Tibial artery (tissue), 4 donors: ENCODE results near the gene CCR3.

Experiments
- DNase-seq, 2 donors: peaks; one replicate each; pipeline ENCODE4 v3.0.0-alpha.2; 2019
- H3K27ac ChIP-seq, 2 donors: fragments of 200-600 bp; sonication (generic) in 1 of 2; 1 replicate in 1 of 2; 2 replicates in 1 of 2; pipeline ENCODE4 v1.5.1; 2018 to 2019; ENCODE audit warnings: mild to moderate bottlenecking in 1 of 2
- H3K27me3 ChIP-seq, 2 donors: fragments of 200-600 bp; sonication (generic) in 1 of 2; one replicate each; pipeline versions ENCODE4 v1.5.1 to v1.6.0; 2016 to 2019
- H3K36me3 ChIP-seq, 3 donors: fragments of 200-600 bp; sonication (generic) in 2 of 3; one replicate each; pipeline ENCODE4 v1.5.1; 2016 to 2019; ENCODE audit warnings: mild to moderate bottlenecking in 2 of 3
- H3K4me1 ChIP-seq, 4 donors: fragments of 200-600 bp; sonication (generic) in 2 of 4; 1 replicate in 3 of 4; 2 replicates in 1 of 4; pipeline ENCODE4 v1.5.1; 2016 to 2019
- H3K4me3 ChIP-seq, 2 donors: fragments of 200-600 bp; sonication (generic) in 1 of 2; 1 replicate in 1 of 2; 2 replicates in 1 of 2; pipeline ENCODE4 v1.5.1; 2018 to 2019; ENCODE audit warnings: mild to moderate bottlenecking in 2 of 2
- H3K9me3 ChIP-seq, 3 donors: fragments of 200-600 bp; sonication (generic) in 1 of 3; one replicate each; pipeline ENCODE4 v1.5.1; 2016 to 2019
- intact Hi-C: fragments of 100-400 bp; cut with DNase I; formaldehyde crosslinking; loops from one replicate; pipeline ENCODE4 v1.15.0; 2023; ENCODE audit warnings: low total_unique reads
- TF ChIP-seq, protein P1 (sequence below), 2 experiments: fragments of 200-600 bp in 1 of 2; fragments of 450-650 bp in 1 of 2; IDR thresholded peaks; one replicate each; pipeline ENCODE4 v1.5.1; 2017 to 2019; ENCODE audit warnings: antibody characterized with exemption in 2 of 2, mild to moderate bottlenecking in 1 of 2, moderate library complexity in 1 of 2

The CCR3 gene

DNA sequence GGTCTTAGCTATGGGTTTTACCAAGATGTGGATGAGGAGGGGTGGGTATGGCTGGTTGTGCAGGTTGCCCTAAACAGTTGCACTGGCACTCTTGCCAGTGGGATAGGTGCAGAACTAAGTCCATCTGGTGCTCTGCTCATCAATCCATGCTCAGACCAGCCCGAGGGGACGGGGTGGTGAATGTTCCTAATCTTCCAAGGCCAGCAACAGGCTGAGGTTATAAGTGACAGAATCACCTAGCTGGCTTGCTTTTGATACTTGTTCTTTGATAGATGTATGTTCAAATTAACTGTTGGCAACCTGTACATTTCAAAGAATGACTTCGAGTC, 58.2 kb downstream of the CCR3 start:
- no peak for DNase-seq
- Histone ChIP-seq H3K27ac (no peak overlapping the region), H3K36me3 (no peaks in the 10 kb centered on the region), H3K27me3 (no peaks in the 10 kb centered on the region), H3K4me3 (no peak overlapping the region), H3K9me3 (no peaks in the 10 kb centered on the region), H3K4me1 (no peaks in the 10 kb centered on the region)
- intact Hi-C loops: no loop called here
- TF ChIP-seq, protein P1, sequence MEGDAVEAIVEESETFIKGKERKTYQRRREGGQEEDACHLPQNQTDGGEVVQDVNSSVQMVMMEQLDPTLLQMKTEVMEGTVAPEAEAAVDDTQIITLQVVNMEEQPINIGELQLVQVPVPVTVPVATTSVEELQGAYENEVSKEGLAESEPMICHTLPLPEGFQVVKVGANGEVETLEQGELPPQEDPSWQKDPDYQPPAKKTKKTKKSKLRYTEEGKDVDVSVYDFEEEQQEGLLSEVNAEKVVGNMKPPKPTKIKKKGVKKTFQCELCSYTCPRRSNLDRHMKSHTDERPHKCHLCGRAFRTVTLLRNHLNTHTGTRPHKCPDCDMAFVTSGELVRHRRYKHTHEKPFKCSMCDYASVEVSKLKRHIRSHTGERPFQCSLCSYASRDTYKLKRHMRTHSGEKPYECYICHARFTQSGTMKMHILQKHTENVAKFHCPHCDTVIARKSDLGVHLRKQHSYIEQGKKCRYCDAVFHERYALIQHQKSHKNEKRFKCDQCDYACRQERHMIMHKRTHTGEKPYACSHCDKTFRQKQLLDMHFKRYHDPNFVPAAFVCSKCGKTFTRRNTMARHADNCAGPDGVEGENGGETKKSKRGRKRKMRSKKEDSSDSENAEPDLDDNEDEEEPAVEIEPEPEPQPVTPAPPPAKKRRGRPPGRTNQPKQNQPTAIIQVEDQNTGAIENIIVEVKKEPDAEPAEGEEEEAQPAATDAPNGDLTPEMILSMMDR (IDR thresholded peaks at IDR 0.05): no peak

DNA sequence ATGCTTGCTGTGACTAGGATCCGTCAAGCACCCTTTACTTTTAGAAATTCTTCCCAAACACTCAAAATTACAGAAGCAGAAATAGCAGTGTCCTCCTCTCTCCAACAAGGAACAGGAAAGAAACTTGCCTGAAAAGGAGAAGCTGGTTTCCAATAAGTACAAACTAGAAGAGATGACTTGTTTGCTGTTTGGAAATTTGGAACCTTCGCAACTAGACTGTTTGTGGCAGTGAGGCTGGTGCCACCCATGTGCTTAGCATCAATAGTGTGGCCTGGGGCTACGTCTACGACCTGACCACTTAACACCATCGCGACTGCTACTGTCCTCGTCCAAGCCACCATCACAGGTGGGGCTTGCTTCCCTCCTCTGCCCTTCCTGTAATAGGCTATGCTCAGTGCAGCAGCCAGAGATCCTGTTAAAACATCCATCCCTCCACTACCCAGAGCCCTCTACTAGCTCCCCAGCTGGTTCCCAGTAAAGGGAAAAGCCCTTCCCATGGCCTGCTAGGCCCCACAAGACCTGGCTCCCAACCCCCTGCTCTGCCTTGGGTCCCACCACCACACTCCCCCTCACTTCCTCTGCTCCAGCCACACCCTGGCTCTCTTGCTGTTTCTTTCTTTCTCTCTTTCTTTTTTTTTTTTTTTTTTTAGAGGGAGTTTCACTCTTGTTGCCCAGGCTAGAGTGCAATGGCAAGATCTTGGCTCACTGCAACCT, 59.0 kb downstream of the CCR3 start:
- Histone ChIP-seq H3K27me3 (no peaks in the 10 kb centered on the region), H3K4me1 (no peaks in the 10 kb centered on the region), H3K4me3 (no peak overlapping the region), H3K27ac (no peak overlapping the region), H3K9me3 (no peaks in the 10 kb centered on the region), H3K36me3 (no peaks in the 10 kb centered on the region)
- TF ChIP-seq, protein P1 (IDR thresholded peaks at IDR 0.05): no peak
- intact Hi-C loops: no loop called here
- DNase-seq: no peak

DNA sequence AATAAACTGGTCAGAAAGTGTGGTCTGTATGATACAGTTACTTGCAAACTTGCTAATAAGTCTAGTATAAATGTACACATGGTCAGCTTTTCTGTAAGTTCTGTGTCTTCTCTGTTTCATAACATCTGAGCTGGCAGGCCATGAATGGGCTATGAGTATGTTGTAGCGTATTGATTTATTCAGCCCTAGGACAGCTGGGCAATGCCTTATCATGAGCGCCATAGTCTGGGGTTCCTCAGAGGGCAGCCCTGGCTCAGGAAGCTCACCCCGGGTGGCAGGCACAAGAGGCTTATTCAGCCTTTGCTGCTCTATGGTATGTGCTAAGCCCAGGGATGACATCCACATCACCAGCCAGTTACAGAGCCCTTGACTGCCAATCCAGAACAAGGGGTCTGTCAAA, 61.0 kb downstream of the CCR3 start:
- Histone ChIP-seq H3K27ac (no peak overlapping the region), H3K4me1 (no peaks in the 10 kb centered on the region), H3K4me3 (no peak overlapping the region), H3K36me3 (no peaks in the 10 kb centered on the region), H3K9me3 (no peaks in the 10 kb centered on the region), H3K27me3 (no peaks in the 10 kb centered on the region)
- DNase-seq: no peak
- intact Hi-C loops: no loop called here
- TF ChIP-seq, protein P1 (IDR thresholded peaks at IDR 0.05): no peak

DNA sequence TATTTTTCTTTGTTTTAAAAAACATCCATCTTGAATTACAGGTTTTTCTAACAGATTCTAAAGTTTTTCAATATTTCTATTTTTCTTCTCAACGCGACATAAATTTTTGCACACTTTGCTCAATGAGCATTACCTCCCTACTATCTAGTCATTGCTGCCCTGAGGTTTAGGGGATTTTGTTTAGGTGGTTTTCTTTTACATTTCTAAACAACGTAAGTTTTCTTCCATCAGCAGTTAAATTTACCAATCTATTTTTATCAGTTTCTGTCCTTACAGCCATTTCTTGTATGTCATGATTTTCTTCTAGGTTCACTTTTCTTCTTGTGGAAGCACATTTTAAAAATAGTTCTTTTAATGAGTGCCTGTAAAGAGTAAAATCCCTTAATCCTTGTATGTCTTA, 62.5 kb downstream of the CCR3 start:
- H3K27ac ChIP-seq: no peak overlapping the region
- no peak overlapping the region for H3K4me3 ChIP-seq
- no peaks in the 10 kb centered on the region for H3K36me3 ChIP-seq
- intact Hi-C loops: no loop called here
- H3K4me1 ChIP-seq: no peaks in the 10 kb centered on the region
- no peaks in the 10 kb centered on the region for H3K27me3 ChIP-seq
- no peak for DNase-seq
- TF ChIP-seq, protein P1 (IDR thresholded peaks at IDR 0.05): no peak
- H3K9me3 ChIP-seq: no peaks in the 10 kb centered on the region

DNA sequence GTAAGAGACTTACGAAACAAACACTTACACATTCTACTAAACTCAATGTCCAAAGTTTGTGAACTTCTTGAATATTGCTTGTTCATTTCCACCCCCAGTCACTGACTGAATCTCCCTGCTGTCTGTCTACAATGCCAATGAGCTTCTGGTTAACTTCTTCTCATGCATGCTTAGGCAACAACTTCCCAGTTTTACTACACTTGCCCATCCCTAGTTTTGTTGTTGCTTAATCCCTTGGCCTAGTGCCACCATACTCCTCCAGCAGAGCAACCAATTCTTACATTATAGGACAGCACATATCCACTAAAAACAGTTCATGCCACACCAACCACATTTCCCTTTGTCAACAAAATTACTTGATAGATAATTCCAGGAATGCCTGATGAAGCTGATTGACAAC, 70.7 kb downstream of the CCR3 start:
- Histone ChIP-seq H3K36me3 (no peaks in the 10 kb centered on the region), H3K27me3 (peaks cover 0 to 10% of the 10 kb centered on the region in 2 donors), H3K4me1 (no peaks in the 10 kb centered on the region), H3K4me3 (no peak overlapping the region), H3K9me3 (no peaks in the 10 kb centered on the region), H3K27ac (no peak overlapping the region)
- intact Hi-C loops: no loop called here
- peak in 1 of 2 donors; percentile 69 for DNase-seq
- TF ChIP-seq, protein P1 (IDR thresholded peaks at IDR 0.05): no peak

DNA sequence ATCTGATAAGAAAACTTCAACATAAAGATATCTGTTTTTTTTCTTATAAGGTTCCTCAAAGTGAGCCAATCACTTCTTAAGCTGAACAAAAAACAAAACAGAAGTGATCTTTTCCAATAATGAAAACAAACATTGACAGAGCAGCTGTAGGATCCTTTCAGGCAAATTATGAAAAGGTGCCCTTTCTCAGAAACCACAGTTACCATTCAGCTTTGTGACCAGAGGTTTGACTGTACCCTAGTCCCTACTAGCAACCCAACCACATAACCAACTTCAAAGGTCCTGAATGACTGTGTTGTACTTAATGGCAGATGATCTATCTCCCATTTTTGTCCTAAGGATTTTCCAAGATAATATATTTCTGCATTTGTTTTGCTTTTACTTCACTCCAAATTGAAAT, 72.3 kb downstream of the CCR3 start:
- H3K4me3 ChIP-seq: no peak overlapping the region
- no peak for DNase-seq
- no peak overlapping the region for H3K27ac ChIP-seq
- no peaks in the 10 kb centered on the region for H3K9me3 ChIP-seq
- TF ChIP-seq, protein P1 (IDR thresholded peaks at IDR 0.05): no peak
- no peaks in the 10 kb centered on the region for H3K36me3 ChIP-seq
- intact Hi-C loops: no loop called here
- peaks cover 0 to 10% of the 10 kb centered on the region in 2 donors for H3K27me3 ChIP-seq
- no peaks in the 10 kb centered on the region for H3K4me1 ChIP-seq
